ENCODE results near the gene LRTM2. TPM values are rescaled to one million over a fixed set of nuclear protein-coding genes. Genes with fewer than 3 reads are reported as not detected.

The LRTM2 gene
- total and polyA plus RNA-seq, 2 experiments from 2014 or later = not detected

- H4K20me1 ChIP-seq (ENCODE audit: insufficient read depth, poor library complexity, severe bottlenecking) = no peaks in the 10 kb centered on the region
- no peaks in the 10 kb centered on the region for H3K36me3 ChIP-seq (replicated peaks; ENCODE audit: insufficient read depth, low read depth)
- no peak overlapping the region for H3K4me3 ChIP-seq
- no peak for DNase-seq (ENCODE audit: low spot score)
- no peaks in the 10 kb centered on the region for H3K27me3 ChIP-seq
- H2AFZ ChIP-seq = no peak overlapping the region
- H3K79me2 ChIP-seq = no peaks in the 10 kb centered on the region
- H3K4me2 ChIP-seq = no peak overlapping the region
- no peaks in the 10 kb centered on the region for H3K9me2 ChIP-seq (replicated peaks; ENCODE audit: insufficient read depth)
- peaks cover 4% of the 10 kb centered on the region for H3K4me1 ChIP-seq (ENCODE audit: insufficient read depth)
- TF ChIP-seq EZH2 (IDR thresholded peaks at IDR 0.05; ENCODE audit: borderline replicate concordance) (no peak), CTCF (IDR thresholded peaks at IDR 0.05; ENCODE audit: poor library complexity) (no peak), EZH2phosphoT487 (IDR thresholded peaks at IDR 0.05; ENCODE audit: low read depth, severe bottlenecking, unreplicated experiment) (no peak)
- WGBS (ENCODE audit: low lambda C conversion rate, missing lambda C conversion rate) = 94% methylated on average over 19 of the region's 19 CpGs
- no peaks in the 10 kb centered on the region for H3K9me3 ChIP-seq (ENCODE audit: low read depth)
- no peak overlapping the region for H3K27ac ChIP-seq
Measured at GRCh38 chr12:1882850-1883470, 62.6 kb downstream of the LRTM2 start.

GRCh38 chr12:1883513-1883912 lies 63.1 kb downstream of the LRTM2 start:
- H3K4me3 ChIP-seq = no peak overlapping the region
- H3K9me3 ChIP-seq (ENCODE audit: low read depth) = no peaks in the 10 kb centered on the region
- TF ChIP-seq EZH2 (IDR thresholded peaks at IDR 0.05; ENCODE audit: borderline replicate concordance) (no peak), CTCF (IDR thresholded peaks at IDR 0.05; ENCODE audit: poor library complexity) (no peak), EZH2phosphoT487 (IDR thresholded peaks at IDR 0.05; ENCODE audit: low read depth, severe bottlenecking, unreplicated experiment) (no peak)
- 91% methylated on average over 8 of the region's 8 CpGs for WGBS (ENCODE audit: low lambda C conversion rate, missing lambda C conversion rate)
- DNase-seq (ENCODE audit: low spot score) = no peak
- no peaks in the 10 kb centered on the region for H3K9me2 ChIP-seq (replicated peaks; ENCODE audit: insufficient read depth)
- H2AFZ ChIP-seq = no peak overlapping the region
- peaks cover 4% of the 10 kb centered on the region for H3K4me1 ChIP-seq (ENCODE audit: insufficient read depth)
- no peaks in the 10 kb centered on the region for H3K36me3 ChIP-seq (replicated peaks; ENCODE audit: insufficient read depth, low read depth)
- H3K4me2 ChIP-seq = no peak overlapping the region
- H3K27me3 ChIP-seq = no peaks in the 10 kb centered on the region
- H4K20me1 ChIP-seq (ENCODE audit: insufficient read depth, poor library complexity, severe bottlenecking) = no peaks in the 10 kb centered on the region
- no peaks in the 10 kb centered on the region for H3K79me2 ChIP-seq
- no peak overlapping the region for H3K27ac ChIP-seq

GRCh38 chr12:1884651-1885050 lies 64.3 kb downstream of the LRTM2 start:
- H3K9me2 ChIP-seq (replicated peaks; ENCODE audit: insufficient read depth) = no peaks in the 10 kb centered on the region
- no peaks in the 10 kb centered on the region for H3K36me3 ChIP-seq (replicated peaks; ENCODE audit: insufficient read depth, low read depth)
- DNase-seq (ENCODE audit: low spot score) = no peak
- no peaks in the 10 kb centered on the region for H4K20me1 ChIP-seq (ENCODE audit: insufficient read depth, poor library complexity, severe bottlenecking)
- WGBS (ENCODE audit: low lambda C conversion rate, missing lambda C conversion rate) = 96% methylated on average over 8 of the region's 9 CpGs
- no peak overlapping the region for H3K27ac ChIP-seq
- H3K9me3 ChIP-seq (ENCODE audit: low read depth) = no peaks in the 10 kb centered on the region
- TF ChIP-seq EZH2 (IDR thresholded peaks at IDR 0.05; ENCODE audit: borderline replicate concordance) = no peak
- no peak for TF ChIP-seq EZH2phosphoT487 (IDR thresholded peaks at IDR 0.05; ENCODE audit: low read depth, severe bottlenecking, unreplicated experiment)
- no peak for TF ChIP-seq CTCF (IDR thresholded peaks at IDR 0.05; ENCODE audit: poor library complexity)
- H3K4me3 ChIP-seq = no peak overlapping the region
- H3K27me3 ChIP-seq = no peaks in the 10 kb centered on the region
- H3K79me2 ChIP-seq = no peaks in the 10 kb centered on the region
- no peak overlapping the region for H2AFZ ChIP-seq
- H3K4me1 ChIP-seq (ENCODE audit: insufficient read depth) = peaks cover 4% of the 10 kb centered on the region
- no peak overlapping the region for H3K4me2 ChIP-seq
